NCI-H2171 (cell line): ENCODE data around the gene RFC2.
A peak's percentile ranks its signal among the peaks of the same experiment; 100 is the strongest.

Experiments used
- DNase-seq: peaks from one replicate; lab custom pipeline; 2025; lab: John Stamatoyannopoulos, UW

Gene RFC2

GRCh38 chr7:74254129-74254857 is at the start of gene RFC2:
Gene RFC2 (minus strand): TSS chr7:74254399. CDS start chr7:74254383, 16 bp downstream.
- DNase-seq: peak; percentile 92

GRCh38 chr7:74302745-74303221 is 48.6 kb upstream of the RFC2 start:
- DNase-seq: no peak

- no peak for DNase-seq
Measured at GRCh38 chr7:74300926-74301325, 46.7 kb upstream of the RFC2 start.

DNA sequence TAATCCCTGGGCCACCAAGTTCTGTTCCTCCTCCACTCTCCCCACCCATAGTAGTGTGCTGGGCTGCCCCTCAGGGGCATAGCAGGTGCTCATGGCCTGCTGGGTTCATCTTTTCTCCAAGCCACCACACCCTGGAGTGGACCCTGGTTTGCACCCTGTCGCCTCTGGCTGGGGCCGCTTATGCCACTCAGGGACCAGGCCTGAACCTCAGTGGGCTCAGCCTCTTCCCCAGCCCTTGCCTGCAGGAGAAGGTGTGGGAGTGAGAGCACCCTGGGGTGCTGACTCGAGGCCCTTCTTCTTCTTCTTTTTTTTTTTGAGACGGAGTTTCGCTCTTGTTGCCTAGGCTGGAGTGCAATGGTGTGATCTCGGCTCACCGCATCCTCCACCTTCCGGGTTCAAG is 45.2 kb upstream of the RFC2 start:
- no peak for DNase-seq

- no peak for DNase-seq
Measured at GRCh38 chr7:74297516-74298233, 43.5 kb upstream of the RFC2 start.

DNA sequence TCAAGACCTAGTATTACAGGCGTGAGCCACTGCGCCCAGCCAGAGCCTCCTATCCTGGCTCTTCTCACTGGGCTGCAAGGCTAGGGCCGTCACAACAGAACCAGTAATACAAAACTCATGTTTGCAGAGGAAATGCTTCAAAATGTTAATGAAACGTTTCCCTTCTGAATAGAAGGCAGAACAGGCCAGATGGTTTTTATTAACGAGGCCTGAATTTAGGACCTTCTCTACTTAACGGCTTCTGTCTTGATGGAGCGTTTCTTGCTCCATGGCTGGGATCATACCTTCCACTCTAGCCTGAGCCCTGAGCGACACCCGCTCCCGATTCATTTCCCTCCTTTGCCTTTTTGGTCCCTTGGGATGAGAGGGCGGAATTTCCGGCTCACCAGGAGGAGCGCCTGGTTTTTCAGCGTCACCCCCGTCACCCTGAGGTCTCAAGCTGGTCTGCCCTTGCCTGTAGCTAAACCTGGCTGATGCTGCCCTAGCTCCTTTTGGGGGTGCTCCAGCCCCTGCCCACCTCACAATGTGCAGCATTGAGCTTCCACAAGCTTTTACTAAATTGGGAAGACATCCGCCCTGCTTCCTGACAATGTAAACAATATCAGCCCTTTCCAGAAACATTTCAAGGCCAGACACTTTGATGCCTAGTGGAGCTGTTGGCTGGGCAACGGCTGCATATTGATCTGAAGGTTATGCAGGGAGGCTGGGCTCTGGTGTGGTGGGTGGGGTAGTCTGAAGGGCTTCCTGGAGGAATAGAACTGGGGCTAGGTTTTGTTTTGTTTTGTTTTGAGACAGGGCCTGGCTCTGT is 40.2 kb upstream of the RFC2 start:
- no peak for DNase-seq

DNA sequence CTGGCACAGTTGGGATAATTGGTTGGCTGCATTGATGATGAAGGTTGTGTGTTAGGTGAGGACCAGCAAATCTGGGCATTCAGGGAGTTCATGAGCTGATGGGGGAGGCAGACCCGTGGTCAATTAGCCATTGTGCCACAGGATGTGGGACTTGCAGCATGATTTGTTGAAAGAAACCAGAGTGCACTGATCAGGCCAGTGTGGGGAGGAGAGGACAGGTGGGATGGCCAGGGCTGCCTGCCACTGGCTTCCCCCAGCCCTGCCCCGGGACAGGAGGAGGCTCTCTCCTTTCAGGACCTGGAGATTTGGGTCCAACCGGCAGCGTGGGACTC is 39.3 kb upstream of the RFC2 start:
- no peak for DNase-seq

GRCh38 chr7:74292757-74293576 is 38.8 kb upstream of the RFC2 start:
- no peak for DNase-seq

- DNase-seq: no peak
Measured at GRCh38 chr7:74291535-74291934, 37.3 kb upstream of the RFC2 start.

DNA sequence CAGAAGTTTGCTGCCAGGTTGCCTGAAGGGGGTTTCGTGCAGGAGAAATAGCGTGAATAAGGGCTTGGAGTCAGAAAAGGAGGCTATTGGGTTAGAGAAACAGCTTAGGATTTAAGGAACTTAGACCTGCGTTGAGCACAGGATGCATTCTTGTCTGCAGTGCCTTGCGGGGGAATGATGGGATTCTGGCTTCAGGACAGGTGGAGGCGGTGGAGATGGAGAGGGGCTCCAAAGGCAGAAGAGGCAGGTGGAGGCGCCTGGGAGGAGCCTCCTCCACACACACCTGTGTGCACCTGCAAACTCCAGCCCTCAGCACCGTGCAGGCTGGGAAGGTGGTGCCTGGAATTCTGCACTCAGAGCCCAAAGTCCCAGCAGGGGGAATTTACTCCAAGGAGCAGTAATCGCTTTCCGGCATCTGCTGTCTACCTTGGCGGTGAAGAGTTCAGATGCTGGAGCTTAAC is 36.8 kb upstream of the RFC2 start:
- no peak for DNase-seq

- no peak for DNase-seq
Measured at GRCh38 chr7:74290553-74290950, 36.4 kb upstream of the RFC2 start.

DNA sequence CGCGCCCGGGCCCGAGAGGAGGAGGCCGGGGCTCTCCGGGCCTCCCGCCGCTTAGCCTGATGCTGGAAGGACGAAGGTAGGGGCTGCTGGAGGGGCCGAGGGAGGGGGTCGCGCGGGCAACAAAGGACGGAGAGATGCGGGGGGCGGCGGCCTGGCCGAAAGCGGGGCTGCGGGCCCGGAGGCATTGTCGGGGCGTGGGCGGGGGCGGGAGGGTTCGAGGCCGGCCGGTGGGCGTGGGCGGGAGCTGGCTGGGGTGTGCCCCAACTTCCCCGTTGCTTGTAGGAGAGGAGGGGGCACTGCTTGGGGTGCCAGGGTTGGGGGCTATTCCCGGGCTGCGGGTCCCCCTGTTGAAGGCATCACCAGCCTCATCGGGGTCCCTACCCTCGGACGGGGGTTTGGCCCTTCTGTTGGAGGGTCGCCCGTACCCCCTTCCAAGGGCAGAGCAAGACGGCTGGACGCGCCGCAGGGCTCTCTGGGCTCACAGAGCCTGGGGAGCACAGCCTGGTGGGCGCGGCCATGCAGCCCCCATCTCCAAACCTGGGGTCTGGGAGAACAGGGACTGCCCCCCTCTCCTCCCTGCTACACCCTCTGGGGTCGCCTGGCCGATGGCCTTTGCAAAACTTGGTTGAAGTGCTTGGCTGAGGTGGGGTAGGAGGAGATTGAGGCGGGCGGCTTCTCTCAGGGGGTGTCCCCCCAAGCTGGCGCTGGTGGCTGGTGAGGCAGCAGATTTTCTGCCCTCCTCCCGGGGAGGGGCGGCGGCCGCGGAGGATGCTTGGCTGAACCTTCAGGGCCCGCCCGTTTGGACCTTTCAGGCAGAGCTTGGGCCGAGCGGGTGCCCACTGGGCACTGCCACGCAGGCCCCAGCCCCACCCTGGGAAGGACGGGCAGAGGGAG is 35.7 kb upstream of the RFC2 start:
- no peak for DNase-seq

DNA sequence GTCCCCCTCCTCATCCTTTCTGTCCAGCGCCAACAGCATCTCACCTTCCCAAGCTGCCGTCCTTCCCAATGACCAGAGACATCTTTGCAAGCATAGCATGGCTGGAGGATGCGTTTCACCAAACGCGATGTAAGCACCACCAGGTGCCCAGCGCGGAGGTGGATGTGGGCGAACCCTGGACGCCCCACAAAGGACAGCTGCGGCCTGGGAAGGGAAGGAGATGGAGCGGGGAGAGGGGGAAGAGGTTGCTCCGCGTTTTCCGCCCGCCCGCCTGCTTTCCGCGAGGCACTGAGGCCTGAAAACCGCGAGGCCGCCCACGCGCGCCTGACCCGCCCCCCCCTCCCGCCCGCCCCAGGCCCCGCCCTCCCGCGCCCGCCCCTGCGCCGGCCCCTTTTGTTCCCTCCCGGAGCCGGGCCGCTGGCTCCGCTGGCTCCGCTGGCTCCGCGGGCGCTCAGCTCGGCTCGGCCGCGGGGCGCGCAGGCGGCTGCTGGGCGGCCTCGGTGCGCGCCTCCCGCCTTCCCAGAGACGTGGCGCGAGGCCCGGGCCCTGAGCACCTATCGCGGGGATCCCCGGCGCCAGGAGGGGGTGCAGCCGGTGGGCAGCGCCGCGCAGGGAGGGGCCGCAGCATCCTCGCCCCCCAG is 34.9 kb upstream of the RFC2 start, which contains the start of gene CLIP2:
Gene CLIP2 (plus strand): TSS at position 390 of the 641 bp plus-strand sequence. CDS start 28,140 bp downstream, outside the sequence.
- peak; percentile 89 for DNase-seq

GRCh38 chr7:74288034-74288881 is 34.1 kb upstream of the RFC2 start:
- DNase-seq: no peak

DNA sequence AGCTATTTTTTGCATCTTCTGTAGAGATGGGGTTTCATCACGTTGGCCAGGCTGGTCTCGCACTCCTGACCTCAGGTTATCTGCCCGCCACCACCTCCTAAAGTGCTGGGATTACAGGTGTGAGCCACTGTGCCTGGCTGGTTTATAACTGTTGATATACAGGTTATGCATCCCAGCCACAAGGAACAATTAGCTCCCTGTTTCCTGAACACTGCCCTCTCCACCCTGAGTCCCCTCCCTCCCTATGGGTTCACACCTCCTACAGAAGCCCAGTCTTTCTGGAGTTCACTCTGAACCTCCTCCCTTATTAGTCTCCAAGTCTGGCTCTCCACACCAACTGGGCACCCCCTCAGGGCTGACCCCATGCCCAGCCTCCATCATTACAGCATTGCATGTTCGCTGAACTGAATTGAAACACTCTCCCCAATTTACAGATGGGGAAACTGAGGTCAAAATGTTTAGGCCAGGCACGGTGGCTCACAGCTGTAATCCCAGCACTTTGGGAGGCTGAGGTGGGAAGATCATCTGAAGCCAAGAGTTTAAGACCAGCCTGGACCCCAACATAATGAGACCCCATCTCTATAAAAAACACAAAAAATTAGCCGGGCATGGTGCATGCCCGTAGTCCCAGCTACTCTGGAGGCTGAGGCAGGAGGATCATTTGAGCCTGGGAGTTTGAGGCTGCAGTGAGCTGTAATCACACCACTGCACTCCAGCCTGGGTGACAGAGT is 33.3 kb upstream of the RFC2 start:
- DNase-seq: no peak

DNA sequence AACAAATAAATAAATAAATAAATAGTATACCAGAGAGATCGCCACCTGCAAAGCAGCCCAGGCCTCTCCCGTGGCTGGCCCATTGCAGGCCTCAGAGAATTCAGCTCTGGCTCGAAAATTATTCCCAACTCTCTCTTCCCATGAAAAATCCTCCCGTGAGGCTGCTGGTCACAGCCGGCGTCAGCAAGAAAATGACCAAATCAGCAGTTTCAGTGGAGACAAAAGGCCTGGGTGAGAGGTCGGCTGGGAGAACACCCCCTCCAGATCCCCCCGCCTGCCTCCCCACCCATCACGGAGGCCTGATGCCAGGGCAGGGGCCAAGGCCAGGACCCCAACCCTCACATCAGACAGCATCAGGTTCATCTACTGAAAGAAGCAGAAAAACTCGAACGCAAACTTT is 31.9 kb upstream of the RFC2 start:
- DNase-seq: no peak

GRCh38 chr7:74284781-74285259 is 30.6 kb upstream of the RFC2 start:
- peak; percentile 31 for DNase-seq

GRCh38 chr7:74283858-74284447 is 29.8 kb upstream of the RFC2 start:
- DNase-seq: no peak
